SHP77 (cell line): ENCODE measurements around the gene LRP11.

Source experiments
- DNase-seq, 2 experiments: peaks; one replicate each; lab custom pipeline; 2025; lab: John Stamatoyannopoulos, UW

Gene LRP11

GRCh38 chr6:149781715-149782114 is 82.4 kb downstream of the LRP11 start:
- no peak for DNase-seq

GRCh38 chr6:149779644-149779963 is 84.6 kb downstream of the LRP11 start:
- no peak for DNase-seq

GRCh38 chr6:149777624-149778023 is 86.5 kb downstream of the LRP11 start:
- no peak for DNase-seq

GRCh38 chr6:149771925-149772324 is 92.2 kb downstream of the LRP11 start:
- no peak for DNase-seq

- no peak for DNase-seq
Measured at GRCh38 chr6:149771185-149771584, 93.0 kb downstream of the LRP11 start.

- DNase-seq, result no peak
Measured at GRCh38 chr6:149769676-149770075, 94.5 kb downstream of the LRP11 start.
